ENCODE measurements around the gene GLA.

Gene GLA

DNA sequence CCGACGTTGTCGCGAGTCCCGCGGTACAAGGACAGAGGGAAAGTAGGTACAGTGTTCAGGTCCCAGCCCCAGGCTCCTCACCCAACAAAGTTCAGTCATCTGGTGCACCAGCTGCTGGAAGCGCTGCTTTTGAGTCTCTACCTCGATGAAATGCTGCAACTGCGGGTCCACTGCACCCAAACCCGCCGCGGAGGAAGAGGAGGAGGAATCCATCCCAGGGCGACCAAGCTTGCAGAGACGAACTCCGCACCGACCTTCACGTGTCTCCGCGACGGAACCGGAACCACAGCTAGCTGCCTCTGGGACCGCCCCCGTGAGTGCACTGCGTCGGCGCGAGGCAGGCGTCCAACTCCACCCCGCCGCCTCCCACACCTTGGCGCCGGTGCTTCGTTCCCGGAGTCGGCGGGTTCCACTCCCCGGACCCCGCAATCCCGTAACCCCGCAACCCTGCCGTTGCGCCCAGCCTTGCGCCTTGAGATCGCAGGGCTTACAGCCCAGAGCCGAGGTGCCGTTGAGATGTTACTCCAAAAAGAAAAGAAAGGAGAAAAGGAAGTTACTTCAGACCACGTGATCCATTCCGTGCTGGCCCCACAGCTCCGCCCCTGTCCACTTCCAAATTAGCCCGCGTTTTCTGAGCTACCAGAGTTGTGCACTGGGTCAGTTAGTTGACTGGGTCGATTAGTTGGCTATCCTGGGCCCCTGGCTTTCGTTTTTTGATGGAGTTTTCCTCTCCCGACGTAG is 59.1 kb downstream of the GLA start, which contains the start of gene TIMM8A:
Gene TIMM8A (minus strand): TSS at position 291 of the 741 bp plus-strand sequence. CDS start 78 bp downstream, at position 213.
- peak; percentile 70 for DNase-seq

GRCh38 chrX:101347859-101348451 is 59.8 kb downstream of the GLA start:
- no peak for DNase-seq

All from GDM1 (cell line).